D721Med (cell line): Measurements from ENCODE around the gene SRRM2.

Source experiments
- DNase-seq: peaks from one replicate; pipeline ENCODE4 v3.0.0; 2011; ENCODE audit warnings: low spot score; ENCODE audit not compliant: insufficient read length
- FAIRE-seq: peaks from 2 replicates; lab custom pipeline; 2011; peaks lifted over from hg19 to GRCh38; lab: Jason Lieb, UNC
- TF ChIP-seq, protein P1 (sequence below): IDR thresholded peaks from 2 replicates; pipeline ENCODE4 v1.5.1; 2012; ENCODE audit warnings: mild to moderate bottlenecking, control low read depth; ENCODE audit not compliant: insufficient read depth; ENCODE audit errors: missing control alignments

The SRRM2 gene

GRCh38 chr16:2819939-2820835 is 67.7 kb downstream of the SRRM2 start:
- FAIRE-seq: no peak
- no peak for DNase-seq
- TF ChIP-seq, protein P1, sequence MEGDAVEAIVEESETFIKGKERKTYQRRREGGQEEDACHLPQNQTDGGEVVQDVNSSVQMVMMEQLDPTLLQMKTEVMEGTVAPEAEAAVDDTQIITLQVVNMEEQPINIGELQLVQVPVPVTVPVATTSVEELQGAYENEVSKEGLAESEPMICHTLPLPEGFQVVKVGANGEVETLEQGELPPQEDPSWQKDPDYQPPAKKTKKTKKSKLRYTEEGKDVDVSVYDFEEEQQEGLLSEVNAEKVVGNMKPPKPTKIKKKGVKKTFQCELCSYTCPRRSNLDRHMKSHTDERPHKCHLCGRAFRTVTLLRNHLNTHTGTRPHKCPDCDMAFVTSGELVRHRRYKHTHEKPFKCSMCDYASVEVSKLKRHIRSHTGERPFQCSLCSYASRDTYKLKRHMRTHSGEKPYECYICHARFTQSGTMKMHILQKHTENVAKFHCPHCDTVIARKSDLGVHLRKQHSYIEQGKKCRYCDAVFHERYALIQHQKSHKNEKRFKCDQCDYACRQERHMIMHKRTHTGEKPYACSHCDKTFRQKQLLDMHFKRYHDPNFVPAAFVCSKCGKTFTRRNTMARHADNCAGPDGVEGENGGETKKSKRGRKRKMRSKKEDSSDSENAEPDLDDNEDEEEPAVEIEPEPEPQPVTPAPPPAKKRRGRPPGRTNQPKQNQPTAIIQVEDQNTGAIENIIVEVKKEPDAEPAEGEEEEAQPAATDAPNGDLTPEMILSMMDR: no peak
